ENCODE data around the gene POLA2. TPM values are rescaled to one million over a fixed set of nuclear protein-coding genes. Genes with fewer than 3 reads are reported as not detected.

The POLA2 gene
- total and polyA plus RNA-seq, 2 donors (not counting 3 experiments of a cell fraction or from before 2014, with no cell fraction given): 24.0 to 30.0 TPM

DNA sequence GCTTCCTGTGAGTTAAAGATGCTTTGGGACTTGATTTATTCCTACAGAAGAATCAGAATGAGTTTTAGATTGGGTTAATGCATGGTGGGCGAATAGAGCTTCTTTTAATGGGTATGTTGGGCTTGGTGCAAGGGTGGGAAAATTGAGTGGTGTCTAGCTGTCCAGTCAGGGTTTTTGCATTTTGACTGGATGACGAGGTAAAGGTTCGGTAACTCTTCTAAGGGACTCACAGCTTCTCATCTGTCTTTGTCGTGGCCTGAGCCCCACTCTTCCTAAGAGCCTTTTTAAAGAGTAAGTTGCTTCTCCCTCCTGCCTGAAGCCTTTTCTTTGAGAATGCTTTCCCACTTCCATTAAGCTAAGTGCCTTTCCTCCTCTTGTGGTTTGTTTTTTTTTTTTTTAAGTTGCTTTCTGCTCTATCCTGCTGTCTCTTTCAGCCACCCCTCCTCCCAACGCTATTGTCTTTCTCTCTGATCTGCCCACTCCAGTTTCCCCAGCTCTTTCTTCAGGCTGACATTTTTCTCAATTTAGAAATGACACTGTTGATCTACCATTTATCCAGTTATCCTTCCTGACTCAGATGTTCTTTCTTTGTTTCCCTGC is 73.0 kb downstream of the POLA2 start:
- dilution Hi-C loops (cut with MboI; ENCODE audit: extremely low pct_ligation_motif_present, low sequenced_read_pairs) (no loop called here), intact Hi-C loops (cut with micrococcal nuclease) (loop anchor here (5.0 kb wide), 1 partner anchor 127 kb away; no protein-coding TSS in a partner anchor)
- no peak for TF ChIP-seq POLR2A (IDR thresholded peaks at IDR 0.05; ENCODE audit: low read depth, low read length)
- TF ChIP-seq JUN (IDR thresholded peaks at IDR 0.05; ENCODE audit: borderline replicate concordance, insufficient read depth, insufficient read length, low read depth): no peak
- TF ChIP-seq, protein P1, sequence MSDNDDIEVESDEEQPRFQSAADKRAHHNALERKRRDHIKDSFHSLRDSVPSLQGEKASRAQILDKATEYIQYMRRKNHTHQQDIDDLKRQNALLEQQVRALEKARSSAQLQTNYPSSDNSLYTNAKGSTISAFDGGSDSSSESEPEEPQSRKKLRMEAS (IDR thresholded peaks at IDR 0.05; ENCODE audit: insufficient read depth, insufficient read length): no peak
- no peak for TF ChIP-seq GATA2 (IDR thresholded peaks at IDR 0.05; ENCODE audit: insufficient read depth, insufficient read length, low read depth, low read length)
- TF ChIP-seq POLR2AphosphoS5 (IDR thresholded peaks at IDR 0.05; ENCODE audit: insufficient read depth, low read depth, low read length): no peak
- no peak for TF ChIP-seq MYC (IDR thresholded peaks at IDR 0.05; ENCODE audit: low read depth, low read length)
- TF ChIP-seq FOS (IDR thresholded peaks at IDR 0.05; ENCODE audit: borderline replicate concordance, insufficient read depth, low read length): no peak
- TF ChIP-seq, protein P2, sequence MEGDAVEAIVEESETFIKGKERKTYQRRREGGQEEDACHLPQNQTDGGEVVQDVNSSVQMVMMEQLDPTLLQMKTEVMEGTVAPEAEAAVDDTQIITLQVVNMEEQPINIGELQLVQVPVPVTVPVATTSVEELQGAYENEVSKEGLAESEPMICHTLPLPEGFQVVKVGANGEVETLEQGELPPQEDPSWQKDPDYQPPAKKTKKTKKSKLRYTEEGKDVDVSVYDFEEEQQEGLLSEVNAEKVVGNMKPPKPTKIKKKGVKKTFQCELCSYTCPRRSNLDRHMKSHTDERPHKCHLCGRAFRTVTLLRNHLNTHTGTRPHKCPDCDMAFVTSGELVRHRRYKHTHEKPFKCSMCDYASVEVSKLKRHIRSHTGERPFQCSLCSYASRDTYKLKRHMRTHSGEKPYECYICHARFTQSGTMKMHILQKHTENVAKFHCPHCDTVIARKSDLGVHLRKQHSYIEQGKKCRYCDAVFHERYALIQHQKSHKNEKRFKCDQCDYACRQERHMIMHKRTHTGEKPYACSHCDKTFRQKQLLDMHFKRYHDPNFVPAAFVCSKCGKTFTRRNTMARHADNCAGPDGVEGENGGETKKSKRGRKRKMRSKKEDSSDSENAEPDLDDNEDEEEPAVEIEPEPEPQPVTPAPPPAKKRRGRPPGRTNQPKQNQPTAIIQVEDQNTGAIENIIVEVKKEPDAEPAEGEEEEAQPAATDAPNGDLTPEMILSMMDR (IDR thresholded peaks at IDR 0.05; ENCODE audit: extremely low read depth in 1 of 2, insufficient read depth in 1 of 2, low read depth in 1 of 2, low read length in 2 of 2): no peak
- TF ChIP-seq EZH2 (IDR thresholded peaks at IDR 0.05; ENCODE audit: borderline replicate concordance, low read depth, low read length, severe bottlenecking): no peak
- no peak overlapping the region for H2AFZ ChIP-seq (ENCODE audit: low read depth, low read length)
- ChIA-PET CTCF (interaction anchor here (0.6 to 11.0 kb wide), 6 partner anchors 17 to 109 kb away, joined by 3 to 473 read pairs (median 9); partner anchors contain the start of gene CDC42EP2), POLR2A (no interaction called here)
- H3K27ac ChIP-seq (ENCODE audit: insufficient read depth, low read depth, low read length): no peak overlapping the region
- FAIRE-seq (peak; percentile 8), DNase-seq (ENCODE audit: low read depth, low spot score) (peak; percentile 33)
- peaks cover 54% of the 10 kb centered on the region for H3K79me2 ChIP-seq (ENCODE audit: control insufficient read depth, insufficient read depth, low read length)
- peak overlapping the region; percentile 92 for H3K9ac ChIP-seq (replicated peaks; ENCODE audit: extremely low read depth, insufficient read depth, low read length)
- no peaks in the 10 kb centered on the region for H3K9me1 ChIP-seq (replicated peaks; ENCODE audit: control insufficient read depth, extremely low read depth, insufficient read depth, low read length)
- peaks cover under 1% of the 10 kb centered on the region for H4K20me1 ChIP-seq (replicated peaks; ENCODE audit: control insufficient read depth, extremely low read depth, insufficient read depth, low read length)
- peak overlapping the region; percentile 69 to 97 (median 72) for H3K4me3 ChIP-seq (replicated peaks in 1 of 3; ENCODE audit: insufficient read depth in 1 of 3, low read depth in 1 of 3, low read length in 3 of 3)
- H3K9me3 ChIP-seq (replicated peaks; ENCODE audit: control insufficient read depth, insufficient read depth, low read length): no peaks in the 10 kb centered on the region
- no TSS peak for BruUV-seq (replicated peaks)
- H3K4me2 ChIP-seq (ENCODE audit: insufficient read depth, low read length): peak overlapping the region; percentile 84
- no peaks in the 10 kb centered on the region for H3K27me3 ChIP-seq (ENCODE audit: control insufficient read depth in 2 of 2, insufficient read depth in 2 of 2, low read length in 2 of 2)
- peaks cover 0 to 2% of the 10 kb centered on the region in 2 experiments for H3K36me3 ChIP-seq (ENCODE audit: control insufficient read depth in 2 of 2, extremely low read depth in 1 of 2, insufficient read depth in 2 of 2, low read length in 2 of 2)
- peaks cover 14% of the 10 kb centered on the region for H3K4me1 ChIP-seq (ENCODE audit: control insufficient read depth, extremely low read depth, insufficient read depth, low read length)

Measured in endothelial cell of umbilical vein (primary cell).